Measurements from ENCODE around the gene TBC1D21.

Gene TBC1D21

DNA sequence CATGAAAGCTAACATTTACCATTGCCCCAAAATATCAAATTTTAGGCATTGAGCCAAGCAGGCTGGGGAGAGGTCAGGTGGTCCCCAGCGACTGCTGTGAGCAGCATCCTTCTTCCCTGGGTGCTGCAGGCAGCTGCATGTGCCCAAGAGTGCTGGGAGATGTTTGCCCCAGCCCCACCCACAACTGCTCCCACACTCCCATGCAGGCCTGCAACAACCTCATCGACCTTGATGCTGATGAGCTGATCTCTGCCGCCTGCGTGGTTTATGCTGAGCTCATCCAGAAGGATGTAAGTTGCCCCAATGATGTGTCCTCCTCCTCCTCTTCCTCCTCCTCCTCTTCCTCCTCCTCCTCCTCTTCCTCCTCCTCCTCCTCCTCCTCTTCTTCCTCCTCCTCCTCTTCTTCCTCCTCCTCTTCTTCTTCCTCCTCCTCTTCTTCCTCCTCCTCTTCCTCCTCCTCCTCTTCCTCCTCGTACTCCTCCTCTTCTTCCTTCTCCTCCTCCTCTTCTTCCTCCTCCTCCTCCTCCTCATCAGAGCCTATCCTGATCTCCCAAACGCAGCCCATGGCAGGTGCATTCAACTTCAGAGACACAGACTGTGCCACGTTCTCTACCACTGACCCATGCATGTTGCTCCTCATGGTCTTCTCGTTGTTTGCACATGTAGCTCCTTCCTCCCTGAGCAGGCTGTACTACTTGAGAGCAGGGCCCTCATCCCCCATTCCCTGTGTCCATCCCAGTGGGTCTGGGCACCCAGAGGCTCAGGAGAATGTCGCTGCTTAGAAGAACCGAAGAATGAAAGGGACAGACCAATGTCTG is 15.1 kb downstream of the TBC1D21 start:
- no peak for DNase-seq (ENCODE audit: low read depth in 2 of 2, low spot score in 1 of 2)

DNA sequence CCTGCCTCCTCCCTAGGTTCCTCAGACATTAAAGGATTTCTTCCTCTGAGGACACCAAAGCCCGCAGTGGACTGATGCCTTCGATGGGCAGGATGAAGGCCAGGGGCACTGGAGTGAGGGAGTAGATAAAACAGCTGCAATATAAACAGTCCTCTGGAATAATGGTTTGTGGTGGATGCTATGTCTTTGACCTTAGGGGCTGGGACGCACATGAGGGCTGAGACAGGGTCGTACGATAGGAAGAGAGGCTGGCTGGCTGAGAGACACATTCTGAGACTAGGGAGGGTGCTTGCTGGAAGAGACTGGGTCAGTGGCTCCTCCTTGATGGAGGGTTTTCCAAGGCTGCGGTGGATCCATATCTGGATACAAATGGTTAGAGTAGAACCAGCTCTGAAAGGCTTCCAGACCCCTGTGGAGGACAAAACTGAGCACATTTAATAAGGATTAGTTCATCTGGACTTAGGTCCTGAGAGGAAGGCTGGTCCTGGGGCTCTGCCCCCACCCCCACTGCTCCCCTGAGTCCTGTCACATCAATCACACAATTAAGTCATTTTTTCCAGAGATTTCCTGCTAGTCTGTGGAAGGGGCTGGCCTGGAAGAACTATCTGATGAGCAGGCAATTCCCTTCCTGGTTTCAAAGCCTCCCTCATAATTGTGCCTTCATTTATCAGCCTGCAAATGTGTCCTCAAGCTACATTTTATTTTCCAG is 15.8 kb downstream of the TBC1D21 start:
- DNase-seq (ENCODE audit: low read depth in 2 of 2, low spot score in 1 of 2), result no peak

DNA sequence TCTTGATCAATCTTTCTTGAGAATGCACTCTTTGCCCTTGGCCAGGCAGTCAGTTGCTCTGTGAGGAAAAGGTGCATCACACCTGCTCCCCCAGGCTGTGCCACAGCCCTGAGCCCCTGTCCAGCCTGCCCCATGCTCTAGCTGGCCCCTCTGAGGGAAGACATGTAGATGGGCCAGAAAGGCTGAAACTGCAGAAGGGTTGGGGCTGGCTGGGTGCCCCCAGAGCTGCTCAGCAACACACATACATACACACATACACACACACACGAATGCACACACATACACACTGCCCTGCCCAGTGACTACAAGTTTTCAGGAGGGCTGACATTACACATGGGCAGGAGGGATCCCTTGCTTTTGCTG is 16.4 kb downstream of the TBC1D21 start:
- DNase-seq (ENCODE audit: low read depth in 2 of 2, low spot score in 1 of 2), result no peak

DNA sequence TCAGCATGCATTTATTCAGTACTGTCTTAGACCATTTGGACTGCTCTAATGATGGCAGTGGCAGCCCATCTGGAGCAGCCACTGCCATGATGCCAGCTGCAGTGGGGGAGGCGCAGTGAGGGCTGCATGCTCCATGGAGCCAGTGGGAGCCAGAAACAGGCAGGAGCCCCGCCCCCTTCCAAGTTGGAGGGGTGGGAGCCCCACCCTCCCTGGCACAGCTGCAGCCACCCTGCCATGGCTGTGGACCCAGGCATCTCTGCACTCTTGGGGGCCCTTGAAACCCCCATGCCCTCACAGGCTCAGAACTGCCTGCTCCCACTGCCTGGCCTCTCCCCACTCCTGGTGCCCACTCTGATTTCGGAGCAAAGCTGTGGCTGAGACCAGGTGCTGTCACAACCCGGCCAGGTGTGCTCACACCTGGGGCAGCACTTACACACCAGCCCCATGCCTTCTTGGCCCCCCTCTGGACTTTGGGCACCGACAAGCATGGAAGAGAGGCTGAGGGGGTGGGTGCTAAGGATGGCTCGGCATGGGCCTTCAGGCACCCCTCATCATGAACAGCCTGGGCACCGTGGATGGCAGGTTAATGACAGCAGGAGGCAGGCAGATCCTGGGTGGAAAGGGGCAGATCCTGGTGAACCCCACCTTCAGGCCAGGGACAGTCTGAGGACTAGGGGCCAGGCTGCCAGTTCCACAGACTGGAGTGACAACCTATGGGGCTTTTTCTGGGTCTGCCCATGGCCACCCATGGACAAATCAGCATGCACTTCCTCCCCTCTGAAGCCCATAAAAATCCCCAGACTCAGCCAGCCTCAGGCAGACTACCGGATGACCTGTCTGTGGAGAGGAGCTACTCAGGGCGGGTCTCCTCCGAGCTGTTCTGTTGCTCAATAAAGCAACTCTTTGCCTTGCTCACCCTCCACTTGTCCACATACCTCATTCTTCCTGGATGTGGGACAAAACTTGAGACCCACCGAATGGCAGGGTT is 18.3 kb downstream of the TBC1D21 start:
- DNase-seq (ENCODE audit: low read depth in 2 of 2, low spot score in 1 of 2), result no peak

DNA sequence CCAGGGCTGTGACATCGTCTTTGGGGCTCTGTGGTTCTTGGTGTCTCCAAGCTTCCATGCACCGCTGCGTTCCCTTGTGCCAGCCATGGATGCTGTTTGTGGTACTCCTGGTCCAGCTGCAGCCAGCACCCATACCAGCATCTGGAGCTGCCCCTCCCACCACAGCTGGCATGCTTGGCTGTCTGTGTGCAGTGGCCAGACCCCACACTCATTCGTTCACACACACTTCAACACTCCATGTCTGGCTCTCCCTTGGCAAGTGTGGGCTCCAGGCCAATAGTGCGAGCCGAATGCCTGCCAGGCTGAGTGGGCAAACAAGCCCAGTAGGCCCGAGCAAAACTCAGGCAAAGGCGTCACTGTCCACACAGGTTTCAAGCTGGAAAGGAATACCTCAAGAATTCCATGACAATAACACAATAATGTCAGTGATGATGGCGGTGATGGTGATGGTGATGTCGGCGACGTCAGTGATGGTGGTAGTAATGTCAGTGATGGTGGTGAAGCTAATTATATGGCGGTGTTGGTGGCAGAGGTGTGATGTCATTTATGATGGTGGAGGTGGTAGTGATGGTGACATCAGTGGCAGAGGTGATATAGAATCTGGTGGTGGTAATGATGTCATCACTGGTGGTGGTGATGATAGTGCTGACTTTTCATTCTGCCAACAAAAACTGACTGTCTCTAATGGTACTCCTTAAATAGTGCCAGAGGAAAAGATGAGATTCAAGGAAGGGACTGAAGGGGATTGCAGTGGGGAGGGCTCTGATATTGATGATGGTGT is 19.3 kb downstream of the TBC1D21 start:
- DNase-seq (ENCODE audit: low read depth in 2 of 2, low spot score in 1 of 2), result no peak

DNA sequence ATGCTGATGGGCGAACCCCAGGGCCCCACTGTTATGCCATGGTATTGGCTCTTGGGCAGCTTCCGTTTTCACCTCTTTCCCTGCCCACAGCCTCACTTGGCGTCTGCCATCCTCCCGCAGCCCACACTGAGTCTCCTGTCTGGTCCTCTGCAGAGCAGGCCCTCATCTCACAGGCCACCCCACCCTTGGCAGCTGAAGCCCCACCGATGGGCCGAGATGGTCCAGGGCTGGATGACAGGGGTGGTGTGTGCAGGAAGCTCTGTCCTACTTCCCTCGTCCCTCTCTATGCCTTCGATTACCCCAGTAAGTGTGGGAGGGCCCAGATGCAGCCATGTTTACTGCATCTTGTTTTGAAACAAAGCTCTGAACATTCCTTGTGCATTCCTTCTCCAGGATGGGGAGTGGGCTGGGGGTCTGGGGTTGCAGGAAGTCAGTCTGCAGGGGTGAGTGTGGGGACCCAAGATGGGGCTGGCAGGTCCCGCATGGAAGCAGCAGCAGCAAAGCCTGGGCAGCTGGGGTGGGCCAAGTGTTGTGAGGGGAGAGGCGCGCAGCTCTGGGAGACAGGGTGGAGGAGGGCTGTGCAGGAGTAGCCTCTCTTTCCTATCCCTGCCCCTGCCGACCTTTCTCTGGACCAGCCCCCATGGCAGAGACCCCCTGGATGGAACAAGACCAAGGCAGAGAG is 20.9 kb downstream of the TBC1D21 start:
- no peak for DNase-seq (ENCODE audit: low read depth in 2 of 2, low spot score in 1 of 2)

DNA sequence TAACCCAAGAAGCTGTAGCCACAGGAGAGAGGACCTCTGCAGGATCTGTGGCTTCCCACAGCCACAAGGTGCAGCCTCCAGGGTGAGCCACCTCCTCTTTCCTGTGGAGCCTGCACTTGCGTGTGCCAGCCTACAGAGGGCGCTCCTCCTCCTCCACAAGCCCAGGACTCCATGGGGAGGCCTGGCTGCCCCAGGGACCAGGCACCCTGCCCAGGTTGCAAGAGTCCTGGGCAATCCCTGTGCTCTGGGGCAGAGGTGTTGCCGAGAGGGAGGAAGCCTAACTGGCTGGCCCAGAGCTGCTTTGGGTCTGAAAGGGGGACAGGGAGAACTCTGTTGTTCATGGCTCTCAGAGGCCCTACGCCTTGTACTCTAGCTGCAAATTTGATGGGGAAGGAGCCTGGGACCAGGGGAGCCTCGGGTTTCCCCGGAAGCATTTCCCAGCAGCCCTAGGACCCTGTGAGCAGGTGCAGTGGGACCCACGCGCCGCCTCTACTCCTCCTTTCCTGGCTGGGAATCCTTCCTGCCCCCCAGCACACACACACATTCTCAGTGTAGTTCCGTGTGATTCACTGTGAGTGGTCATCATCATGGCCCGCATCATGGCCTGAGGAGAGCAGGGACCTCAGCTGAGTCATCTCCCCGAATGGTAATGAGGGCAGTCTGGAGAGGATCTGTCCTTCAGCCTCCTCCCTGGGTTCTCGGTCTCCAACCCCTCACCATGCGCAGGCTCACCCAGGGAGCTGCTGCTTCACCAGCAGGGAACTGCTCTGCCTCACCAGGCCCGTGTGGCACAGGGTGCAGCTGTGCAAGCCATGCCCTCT is 24.3 kb downstream of the TBC1D21 start:
- peak in 1 of 2 donors; percentile 10 for DNase-seq (ENCODE audit: low read depth in 2 of 2, low spot score in 1 of 2)

DNA sequence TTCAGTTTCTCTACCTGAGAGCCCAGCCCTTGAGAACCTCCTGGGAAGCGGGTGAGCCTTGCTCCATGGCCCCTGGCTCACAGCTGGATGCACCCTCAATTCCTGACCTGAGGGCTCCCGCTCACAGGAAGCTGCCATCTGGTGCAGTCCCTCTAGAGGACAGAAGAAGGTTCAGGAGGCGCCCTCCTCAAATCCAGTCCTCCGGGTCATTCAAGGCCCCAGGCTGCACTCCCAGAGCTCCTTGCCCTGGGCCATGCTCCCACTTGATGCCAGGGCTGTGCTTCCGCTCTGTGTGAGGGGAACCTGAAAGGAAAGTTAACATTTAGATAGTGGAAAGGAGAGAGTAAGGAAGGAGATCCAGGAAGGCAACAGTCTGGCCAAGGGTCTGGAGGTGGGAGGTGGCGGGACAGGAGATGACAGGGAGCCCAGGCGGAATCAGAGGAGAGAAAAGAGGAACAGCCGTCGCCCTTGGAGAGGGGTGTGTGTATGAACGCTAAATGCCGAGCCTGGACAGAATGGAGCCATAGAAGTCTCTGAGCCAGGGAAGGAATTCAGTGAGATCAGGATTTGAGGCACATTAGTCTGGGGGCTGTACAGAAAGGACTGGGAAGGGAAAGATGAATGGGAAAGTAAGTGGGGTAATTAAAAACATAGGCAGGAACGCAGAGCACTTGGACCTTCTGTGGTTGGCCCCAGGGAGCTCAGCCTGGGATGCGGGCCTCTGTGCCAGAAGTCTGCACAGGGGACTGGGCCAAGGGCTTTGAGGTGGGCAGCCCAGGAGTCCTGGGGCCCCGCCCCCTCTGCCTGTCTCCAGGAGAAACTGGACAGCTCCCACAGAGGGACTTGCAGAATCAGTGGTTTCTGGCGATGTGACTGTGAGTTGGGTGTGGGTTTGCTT is 26.1 kb downstream of the TBC1D21 start:
- DNase-seq (ENCODE audit: low read depth in 2 of 2, low spot score in 1 of 2), result no peak

DNA sequence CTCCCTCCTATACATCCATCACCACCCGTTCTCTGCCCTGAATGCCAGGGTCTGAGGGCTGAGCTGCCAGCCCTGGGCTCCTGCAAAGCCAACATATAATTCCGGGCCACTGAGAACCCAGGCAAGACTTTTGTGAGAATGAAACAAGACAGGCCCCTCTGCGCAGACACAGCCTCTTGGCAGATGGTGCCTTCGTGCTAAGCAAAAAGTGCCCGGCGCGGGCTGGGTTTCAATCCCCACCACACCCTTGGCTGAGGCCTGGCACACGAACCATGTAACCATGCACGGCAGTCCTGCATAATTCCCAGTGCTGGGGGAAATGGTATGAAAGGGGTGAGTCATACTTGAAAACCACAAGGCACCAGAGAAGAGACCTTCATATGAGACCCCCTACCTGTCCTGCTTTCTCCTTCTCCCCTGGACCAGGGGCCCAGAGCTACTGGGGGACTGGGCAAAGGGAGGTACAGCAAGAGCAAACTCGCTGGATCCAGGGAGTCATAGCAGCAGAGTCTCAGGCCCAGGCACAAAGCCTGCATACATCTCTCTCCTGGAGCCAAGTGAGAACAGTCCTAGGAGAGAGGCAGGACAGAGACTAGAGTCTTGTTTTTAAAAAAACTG is 26.8 kb downstream of the TBC1D21 start:
- DNase-seq (ENCODE audit: low read depth in 2 of 2, low spot score in 1 of 2), result no peak

DNA sequence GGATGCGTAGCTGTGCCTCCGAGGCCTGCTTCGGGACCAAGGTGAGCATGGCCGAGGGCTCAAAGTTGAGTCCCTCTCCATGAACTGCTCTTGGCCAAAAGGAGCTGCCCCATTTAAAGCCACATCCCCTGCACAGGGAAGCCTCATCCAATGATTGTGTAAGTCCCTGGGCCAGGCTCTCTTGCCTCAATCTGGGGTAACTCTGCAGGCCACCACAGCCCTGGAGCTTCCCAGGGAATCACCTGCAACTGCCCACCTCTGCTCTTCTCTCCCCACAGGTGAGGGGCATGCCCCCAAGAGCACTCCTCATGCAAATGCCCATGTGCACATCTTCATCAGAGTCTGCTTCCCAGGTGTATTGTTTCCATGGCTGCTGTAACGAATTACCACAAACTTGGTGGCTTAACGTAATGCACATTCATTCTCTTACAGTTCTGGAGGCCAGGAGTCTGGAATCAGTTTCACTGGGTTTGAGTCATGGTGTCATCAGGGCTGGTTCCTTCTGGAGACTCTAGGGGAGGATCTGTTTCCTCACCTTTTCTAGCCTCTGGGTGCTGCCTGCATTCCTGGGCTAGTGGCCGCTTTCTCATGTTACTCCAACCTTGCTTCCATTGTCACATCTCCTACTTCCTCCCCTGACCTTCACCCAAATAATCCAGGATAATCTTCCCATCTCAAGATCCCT is 27.9 kb downstream of the TBC1D21 start:
- DNase-seq (ENCODE audit: low read depth in 2 of 2, low spot score in 1 of 2), result no peak

DNA sequence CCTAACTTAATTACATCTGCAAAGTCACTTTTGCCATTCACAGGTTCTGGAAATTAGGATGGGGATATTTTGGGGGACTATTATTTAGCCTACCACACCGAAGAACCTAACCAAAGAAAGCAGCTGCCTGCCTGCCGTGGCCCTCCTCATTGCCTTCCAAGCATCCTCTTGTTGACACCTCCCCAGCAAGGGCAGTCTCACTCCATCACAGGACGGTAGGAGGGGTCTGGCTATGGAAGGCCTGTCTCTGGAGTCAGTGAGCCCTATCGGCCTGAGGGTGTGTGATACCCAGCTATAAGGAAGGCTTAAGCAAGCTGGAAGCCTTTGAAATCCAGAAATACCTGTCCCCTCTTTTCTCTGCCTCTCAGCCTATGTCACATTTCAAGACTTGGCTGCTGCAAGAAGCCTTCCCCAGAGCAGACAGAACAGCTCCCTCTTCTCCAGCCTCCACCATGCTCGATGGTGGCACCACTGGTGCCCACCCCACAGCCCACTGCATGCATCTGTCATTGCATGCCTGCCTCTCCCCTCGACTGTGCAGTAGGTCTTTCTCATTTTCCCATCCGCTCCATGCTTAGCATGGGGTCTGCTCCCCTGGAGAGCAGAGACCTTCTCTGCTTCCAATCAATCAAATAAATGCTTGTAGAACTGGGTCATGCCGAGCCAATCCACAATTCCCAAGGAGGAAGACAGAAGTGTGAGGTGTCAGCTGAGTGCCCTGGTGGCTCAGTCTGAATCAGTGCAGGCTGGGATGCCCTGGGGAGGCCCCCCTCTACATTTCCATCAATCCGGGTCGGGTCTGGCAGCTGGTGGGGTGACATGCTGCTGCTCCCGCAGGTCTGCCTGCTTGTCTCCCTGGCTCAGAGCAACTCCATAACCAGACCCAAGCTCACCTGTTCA is 29.0 kb downstream of the TBC1D21 start:
- DNase-seq (ENCODE audit: low read depth in 2 of 2, low spot score in 1 of 2), result no peak

DNA sequence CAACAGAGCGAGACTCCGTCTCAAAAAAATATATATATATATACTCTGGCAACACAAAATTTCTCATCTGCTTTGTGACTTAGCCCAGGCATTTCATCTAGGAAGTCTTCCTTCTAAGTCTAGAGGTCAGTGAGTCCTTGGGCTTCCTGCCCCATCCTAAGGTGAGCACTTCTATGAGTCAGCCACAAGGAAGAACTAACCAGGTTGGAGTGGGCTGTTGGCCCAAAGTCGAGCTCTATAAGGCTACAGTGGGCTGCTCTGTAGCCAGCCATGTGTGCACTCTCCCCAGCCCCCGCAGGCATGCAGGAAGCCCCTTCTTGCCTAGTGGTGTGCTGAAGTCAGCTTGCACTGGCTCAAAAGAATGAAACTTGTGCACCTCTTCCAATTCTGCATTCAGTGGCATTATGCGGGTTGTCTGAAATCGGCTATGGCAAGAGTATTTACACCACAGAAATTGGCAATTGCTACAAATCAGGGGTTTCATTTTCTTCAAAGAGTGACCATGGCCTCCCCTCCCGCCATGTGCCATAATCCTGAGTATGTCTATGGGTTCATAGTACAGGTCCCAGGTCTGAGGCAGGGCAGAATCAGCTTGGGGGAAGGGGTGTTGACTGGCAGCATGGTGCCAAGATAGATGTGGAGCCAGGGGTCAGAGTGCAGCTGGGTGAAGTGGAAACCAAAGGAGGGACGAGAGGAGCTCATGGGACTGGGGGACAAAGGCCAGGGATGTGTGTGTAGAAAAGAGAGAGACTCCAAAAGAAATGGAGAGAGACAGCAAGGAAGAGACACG is 30.9 kb downstream of the TBC1D21 start:
- DNase-seq (ENCODE audit: low read depth in 2 of 2, low spot score in 1 of 2), result no peak

DNA sequence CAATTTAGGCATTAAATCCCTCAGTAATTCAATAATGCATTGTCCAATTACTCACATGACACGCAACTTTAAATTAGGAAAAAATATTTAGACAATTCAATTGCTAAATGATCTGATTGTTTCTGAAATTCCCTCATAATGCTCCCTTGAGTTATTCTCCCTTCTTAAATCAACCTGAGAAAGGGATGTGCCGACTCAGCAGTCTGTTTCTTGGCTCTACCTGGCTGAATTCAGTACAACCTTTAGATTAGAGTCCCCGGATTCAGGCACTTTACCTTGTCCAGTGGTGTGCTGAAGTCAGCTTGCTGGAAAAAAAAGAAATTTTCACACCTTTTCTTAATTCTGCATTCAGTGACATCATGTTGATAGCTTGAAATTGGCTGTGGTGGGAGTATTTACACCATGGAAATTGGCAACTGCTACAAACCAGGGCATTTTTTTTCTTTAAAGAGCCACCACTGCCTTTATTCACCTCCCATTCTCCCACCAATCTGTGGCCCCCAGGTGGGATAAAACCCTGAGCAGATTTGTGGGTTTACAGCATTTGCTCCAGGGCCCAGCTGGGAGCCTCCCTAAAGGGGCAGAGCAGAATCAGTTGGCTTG is 32.0 kb downstream of the TBC1D21 start:
- DNase-seq (ENCODE audit: low read depth in 2 of 2, low spot score in 1 of 2), result no peak

DNA sequence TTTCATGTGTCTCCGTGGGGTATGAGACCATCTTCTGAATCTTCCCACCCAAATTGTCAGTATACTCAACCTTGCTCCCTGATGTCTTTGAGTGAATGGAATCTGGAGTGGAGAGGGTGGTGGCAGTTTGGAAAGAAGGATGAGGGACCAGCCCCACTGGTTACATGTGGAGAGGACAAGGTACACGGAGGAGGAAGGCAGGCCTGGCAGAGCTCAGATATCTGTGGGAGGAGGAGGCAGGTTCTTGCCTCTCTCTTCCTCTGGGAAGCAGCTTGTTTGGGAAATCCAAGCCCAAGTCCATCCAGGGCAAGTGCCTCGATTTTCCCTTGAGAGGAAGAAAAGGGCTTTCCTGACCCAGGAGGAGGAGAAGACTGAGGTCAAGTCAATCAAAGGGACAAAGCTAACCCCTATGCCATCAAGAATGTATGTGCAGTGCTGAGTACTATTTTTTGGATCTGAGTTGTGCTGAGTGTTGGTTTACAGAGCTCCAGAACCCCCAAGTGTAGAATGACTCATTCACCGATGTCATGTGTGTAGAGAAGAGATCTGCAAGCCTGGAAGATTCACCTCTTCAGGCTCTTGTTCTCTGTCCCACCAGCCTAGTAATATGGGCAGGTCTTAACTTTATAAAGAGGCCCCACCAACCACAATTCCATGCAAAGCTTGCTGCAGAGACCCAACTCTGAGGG is 33.1 kb downstream of the TBC1D21 start:
- DNase-seq (ENCODE audit: low read depth in 2 of 2, low spot score in 1 of 2), result no peak

DNA sequence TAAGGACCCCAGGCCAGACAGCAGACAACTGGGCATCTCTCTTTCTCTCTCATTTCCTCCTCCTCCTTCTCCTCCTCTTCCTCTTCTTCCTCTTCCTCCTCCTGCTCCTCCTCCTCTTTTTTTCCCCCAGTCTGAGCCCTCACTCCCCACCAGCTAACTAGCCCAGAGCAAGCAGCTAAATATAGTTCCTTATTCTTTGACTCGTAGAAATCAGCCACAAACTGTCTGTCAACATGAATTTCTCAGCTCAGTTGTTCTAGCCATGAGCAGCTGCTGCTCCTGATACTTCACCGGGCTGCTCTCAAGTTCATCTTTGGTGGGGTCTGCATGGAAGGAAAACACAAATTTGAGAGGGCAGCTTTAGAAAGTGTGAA is 33.7 kb downstream of the TBC1D21 start:
- no peak for DNase-seq (ENCODE audit: low read depth in 2 of 2, low spot score in 1 of 2)
